K562 (cell line): ENCODE data around the gene ATG4D. TPM values are rescaled to one million over a fixed set of nuclear protein-coding genes. Genes with fewer than 3 reads are reported as not detected.

ENCODE experiments used
- CBX8 ChIP-seq: fragments of 200-600 bp; sonication (generic); IDR thresholded peaks from 2 replicates; pipeline ENCODE4 v1.6.1; 2012; ENCODE audit warnings: borderline replicate concordance, mixed run types, low read depth, mild to moderate bottlenecking, moderate library complexity, mixed read lengths, low read length, control low read depth, inconsistent platforms; ENCODE audit not compliant: poor library complexity, severe bottlenecking; ENCODE audit errors: extremely low read depth
- DIDO1 ChIP-seq: fragments of 450-650 bp; IDR thresholded peaks from 2 replicates; pipeline ENCODE4 v1.6.1; 2016; ENCODE audit warnings: low read depth, missing biosample characterization, missing genetic modification characterization
- GTF2B ChIP-seq: IDR thresholded peaks from 2 replicates; pipeline ENCODE4 v1.6.1; 2011; ENCODE audit not compliant: insufficient read length; ENCODE audit errors: extremely low read depth
- HMGXB4 ChIP-seq: sonication (generic); formaldehyde crosslinking; IDR thresholded peaks from 2 replicates; pipeline ENCODE4 v1.8.1; 2023; ENCODE audit warnings: mild to moderate bottlenecking, missing genetic modification reagents
- IRF2 ChIP-seq: sonication (generic); formaldehyde crosslinking; IDR thresholded peaks from 2 replicates; pipeline ENCODE4 v1.8.1; 2022; ENCODE audit warnings: mild to moderate bottlenecking, missing genetic modification reagents
- KHSRP ChIP-seq: fragments of 450-650 bp; IDR thresholded peaks from 2 replicates; pipeline ENCODE4 v1.6.1; 2017
- KLF1 ChIP-seq: fragments of 450-650 bp; IDR thresholded peaks from 2 replicates; pipeline ENCODE4 v1.6.1; 2016; ENCODE audit warnings: missing genetic modification characterization, missing compliant biosample characterization
- MBD2 ChIP-seq: sonication (generic); IDR thresholded peaks from 2 replicates; pipeline ENCODE4 v1.6.1; 2016; ENCODE audit warnings: low read depth, borderline replicate concordance
- MCM7 ChIP-seq, 2 experiments: fragments of 450-650 bp; IDR thresholded peaks; 2 replicates each; pipeline ENCODE4 v1.6.1; 2016 to 2018
- NKRF ChIP-seq: fragments of 450-650 bp; IDR thresholded peaks from 2 replicates; pipeline ENCODE4 v1.6.1; 2016; ENCODE audit warnings: borderline replicate concordance
- PRMT5 ChIP-seq: sonication (generic); formaldehyde crosslinking; IDR thresholded peaks from 2 replicates; pipeline ENCODE4 v1.5.0; 2020; ENCODE audit warnings: missing genetic modification reagents
- RBFOX2 ChIP-seq: fragments of 200-400 bp; formaldehyde crosslinking; IDR thresholded peaks from 2 replicates; pipeline ENCODE4 v1.6.1; 2017; ENCODE audit warnings: low read depth, mild to moderate bottlenecking, low read length, moderate library complexity
- RBM14 ChIP-seq: fragments of 200-400 bp; formaldehyde crosslinking; IDR thresholded peaks from 2 replicates; pipeline ENCODE4 v1.6.1; 2018; ENCODE audit warnings: low read depth, mild to moderate bottlenecking, low read length, moderate library complexity, borderline replicate concordance; ENCODE audit not compliant: insufficient read depth
- SIRT6 ChIP-seq: IDR thresholded peaks from one replicate; pipeline ENCODE4 v1.6.1; 2012; ENCODE audit warnings: low read depth, mild to moderate bottlenecking, control low read depth, inconsistent platforms, low read length, moderate library complexity
- TFAM ChIP-seq: fragments of 250-450 bp; sonication (Bioruptor Pico); conservative IDR thresholded peaks from 2 replicates; pipeline ENCODE4 v1.5.0; 2021; ENCODE audit warnings: mild to moderate bottlenecking, moderate library complexity
- THRA ChIP-seq: fragments of 450-650 bp; IDR thresholded peaks from 2 replicates; pipeline ENCODE4 v1.6.1; 2017; ENCODE audit warnings: mild to moderate bottlenecking, moderate library complexity
- UBTF ChIP-seq, 2 experiments: IDR thresholded peaks; 2 replicates each; pipeline ENCODE4 v1.6.1; 2012; ENCODE audit warnings: improper control_type of control experiment in 2 of 2, low read depth in 2 of 2, low read length in 2 of 2, borderline replicate concordance in 1 of 2
- ZNF583 ChIP-seq: fragments of 250-450 bp; sonication (Bioruptor Pico); IDR thresholded peaks from 2 replicates; pipeline ENCODE4 v1.4.0; 2020
- polyA plus RNA-seq, 8 experiments: library from polyadenylated mRNA; depleted of rRNA in 4 of 8; stranded (reverse) in 5 of 8; unstranded in 3 of 8; fragments of >200 nt; fragmentation: Nextera tagmentation in 2 of 8; fragmentation: Illumina TruSeq in 1 of 8; extraction: Ambion mirVana in 2 of 8; extraction: Trizol in 1 of 8; gene quantifications; 2 replicates each; pipeline versions ENCODE4 v1.2.1 to v1.2.3, GENCODE V29; 2011 to 2014; ENCODE audit warnings: inconsistent platforms in 1 of 8, missing spikeins in 1 of 8
- total RNA-seq, 7 experiments: library from RNA; depleted of rRNA in 6 of 7; stranded (reverse); fragments of >200 nt in 6 of 7; fragmentation: Illumina TruSeq in 2 of 7; extraction: Trizol in 2 of 7; gene quantifications; 2 replicates each; pipeline versions ENCODE4 v1.2.1 to v1.2.3, GENCODE V29; 2011 to 2021; ENCODE audit warnings: low replicate concordance in 1 of 7

ATG4D gene
- total and polyA plus RNA-seq, 9 of the 15 experiments (the other 6 are each of a cell fraction or from before 2014, with no cell fraction given), result 0.51 to 66.1 (median 22.9) TPM

- no peak for TF ChIP-seq DIDO1 (tag)
- TF ChIP-seq KHSRP, result no peak
- TF ChIP-seq HMGXB4 (CRISPR knock-in tag), result 0 out of 2 replicates have a peak, but pooled peaks have one; percentile 48
- no peak for TF ChIP-seq MCM7 (IDR thresholded peaks at IDR 0.05)
- TF ChIP-seq KLF1, result no peak
- TF ChIP-seq PRMT5 (CRISPR knock-in tag), result no peak
- no peak for TF ChIP-seq IRF2 (CRISPR knock-in tag)
- TF ChIP-seq TFAM (CRISPR knock-in tag), result no peak
- no peak for TF ChIP-seq MBD2
- TF ChIP-seq SIRT6, result no peak
- TF ChIP-seq RBFOX2, result peak; percentile 51
- TF ChIP-seq THRA, result no peak
- TF ChIP-seq CBX8, result no peak
- TF ChIP-seq NKRF, result peak; percentile 50; the same call in 1 of the 2 replicates
- TF ChIP-seq RBM14, result no peak
- peak in 1 of 2 experiments; percentile 1; a peak in 1 of 4 replicates for TF ChIP-seq UBTF (IDR thresholded peaks at IDR 0.05; ENCODE audit: borderline replicate concordance in 1 of 2, low read depth in 2 of 2, low read length in 2 of 2)
- no peak for TF ChIP-seq GTF2B
- TF ChIP-seq ZNF583 (CRISPR knock-in tag), result no peak
These were observed 593 bp downstream of the ATG4D start (continued) for GRCh38 chr19:10544242-10544752.
